ENCODE data around the gene LGR6.
"Not testable (repeated sequence)": the region's sequence is repeated elsewhere in the genome, so short reads cannot be mapped to it uniquely, and the experiment has no call there.

LGR6 gene

DNA sequence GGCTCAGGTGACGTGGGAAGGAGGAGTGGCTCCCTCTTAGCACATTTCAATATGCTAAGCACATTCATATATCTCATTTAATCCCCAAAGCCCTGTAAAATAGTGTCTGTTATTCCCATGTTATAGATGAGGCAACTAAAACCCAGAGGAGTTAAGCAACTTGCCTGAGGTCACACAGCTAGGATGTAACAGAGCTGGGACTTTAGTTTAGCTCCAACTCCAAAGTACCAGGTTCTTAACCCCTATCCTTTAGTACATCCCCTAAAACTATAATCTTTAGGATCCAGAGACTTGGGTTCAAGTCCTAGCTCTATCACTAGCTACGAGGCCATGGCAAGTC lies 48.5 kb downstream of the LGR6 start:
- no peak for DNase-seq

DNA sequence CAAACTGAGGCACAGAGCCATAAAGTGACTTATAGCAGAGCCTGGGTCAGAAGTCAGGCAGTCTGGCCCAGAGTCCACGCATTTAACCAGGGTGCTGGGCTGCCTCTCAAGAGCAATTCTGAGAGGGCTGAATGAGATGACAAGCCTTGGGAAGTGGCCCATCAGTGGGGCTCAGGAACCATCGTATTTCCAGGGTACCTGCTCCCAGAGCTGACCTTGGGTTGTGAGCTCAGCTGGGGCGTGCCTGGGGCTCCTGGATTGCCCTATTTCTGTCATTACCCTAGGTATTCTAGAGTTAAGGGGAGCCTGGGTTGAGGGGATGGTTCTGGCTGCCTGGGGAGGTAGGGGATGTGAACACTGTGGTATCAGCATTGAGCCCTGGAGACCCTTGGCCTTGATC lies 49.4 kb downstream of the LGR6 start:
- no peak for DNase-seq

DNA sequence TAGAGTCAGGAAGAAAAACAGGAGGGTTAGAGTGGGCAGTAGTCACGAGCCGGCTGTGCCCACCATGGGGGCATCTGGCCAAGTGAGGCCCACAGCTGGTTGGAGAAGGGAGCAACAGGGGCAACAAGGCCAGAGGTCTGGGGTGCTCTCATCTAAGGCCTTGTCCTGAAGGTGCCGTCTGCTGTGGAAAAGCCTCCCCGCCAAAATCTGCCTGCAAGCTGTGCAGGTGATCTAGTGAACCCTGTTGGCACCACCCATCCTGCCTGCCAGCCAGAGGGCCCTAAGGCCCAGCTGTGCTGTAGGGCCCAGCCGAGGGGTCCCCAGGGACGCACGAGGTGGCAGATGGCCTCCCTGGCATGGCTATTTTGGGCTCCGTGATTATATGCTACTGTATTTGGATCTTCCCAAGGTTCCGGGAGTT lies 51.3 kb downstream of the LGR6 start:
- no peak for DNase-seq

DNA sequence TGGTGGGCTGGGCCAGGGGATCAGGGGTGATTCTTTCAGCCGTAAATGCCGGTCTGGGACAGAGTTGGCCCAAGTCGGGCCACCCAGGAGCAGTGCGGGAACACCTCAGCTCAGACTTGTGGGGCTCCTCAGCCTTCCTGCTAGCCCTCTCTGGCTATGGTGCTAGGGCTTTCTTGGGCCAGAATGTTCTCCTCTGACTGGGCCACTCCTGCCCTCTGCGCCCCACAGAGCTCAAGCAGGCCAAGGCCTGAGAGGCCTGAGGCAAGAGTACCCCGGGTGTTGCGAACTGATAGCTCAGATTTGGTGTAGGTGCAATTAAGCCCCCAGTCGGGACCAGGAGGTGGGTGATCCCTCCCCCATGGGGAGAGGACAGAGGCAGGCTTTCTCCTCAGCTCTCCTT lies 51.8 kb downstream of the LGR6 start:
- no peak for DNase-seq

DNA sequence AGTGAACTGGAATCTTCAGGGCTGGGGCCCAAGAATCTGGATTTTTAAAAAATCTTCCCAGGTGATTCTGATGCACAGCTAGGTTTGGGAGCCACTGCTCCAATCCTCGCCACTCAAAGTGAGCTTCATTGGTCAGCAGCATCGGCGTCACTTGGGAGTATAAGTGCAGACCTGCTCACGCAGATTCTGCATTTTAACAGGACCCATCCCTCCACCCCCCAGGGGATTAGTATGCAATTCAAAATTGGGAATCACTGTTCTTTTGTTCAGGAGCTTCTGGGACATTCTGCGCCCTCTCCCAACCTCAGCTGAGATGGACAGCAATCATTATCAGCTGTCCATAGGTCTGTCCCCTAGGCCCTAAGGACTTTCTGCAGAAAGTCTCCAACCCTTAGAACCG lies 53.5 kb downstream of the LGR6 start:
- no peak for DNase-seq

DNA sequence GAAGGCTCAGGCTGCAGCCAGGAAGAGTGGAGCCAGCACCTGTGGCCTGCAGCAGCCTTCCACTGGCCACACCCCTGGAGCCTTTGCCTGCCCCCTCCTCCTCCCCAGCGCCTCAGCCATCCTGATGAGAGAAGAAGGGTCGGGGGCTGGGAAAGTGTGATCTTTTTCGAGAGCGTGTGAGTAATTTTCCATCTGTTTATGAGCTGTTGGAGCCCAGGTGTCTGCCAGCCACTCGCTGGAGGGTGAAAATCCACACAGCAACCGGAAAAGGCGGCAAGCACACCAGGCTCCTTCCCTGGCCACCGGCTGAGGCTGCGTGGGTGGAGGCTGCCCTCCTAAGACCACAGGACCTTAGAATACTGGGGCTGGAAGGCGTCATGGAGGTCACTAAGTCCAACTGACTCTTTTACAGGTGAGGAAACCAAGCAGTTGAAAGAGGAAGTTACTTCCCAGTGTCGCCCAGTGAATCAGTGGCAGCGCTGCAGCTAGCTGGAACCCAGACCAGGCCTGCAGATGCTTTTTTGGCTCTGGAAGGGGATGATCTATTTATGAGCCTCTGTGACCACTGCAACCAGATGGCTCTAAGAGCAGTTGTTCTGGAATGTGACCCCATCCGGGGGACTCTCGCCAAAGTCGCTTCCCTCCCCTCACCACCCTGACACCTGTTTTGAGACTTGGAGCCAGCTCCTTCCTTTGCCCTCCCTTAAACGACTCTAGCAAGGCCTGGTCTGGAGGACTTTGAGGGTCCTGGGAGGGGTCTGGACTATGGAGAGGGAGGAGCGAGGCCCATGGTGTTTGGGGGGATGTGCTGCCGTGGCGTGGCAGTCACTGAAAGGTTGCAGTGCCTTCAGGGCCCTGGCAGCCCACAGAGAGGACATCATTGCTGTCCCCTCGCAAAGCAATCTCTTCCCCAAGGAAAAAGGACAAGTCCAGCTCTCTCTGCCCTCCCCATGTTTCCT lies 54.5 kb downstream of the LGR6 start:
- DNase-seq: no peak

DNA sequence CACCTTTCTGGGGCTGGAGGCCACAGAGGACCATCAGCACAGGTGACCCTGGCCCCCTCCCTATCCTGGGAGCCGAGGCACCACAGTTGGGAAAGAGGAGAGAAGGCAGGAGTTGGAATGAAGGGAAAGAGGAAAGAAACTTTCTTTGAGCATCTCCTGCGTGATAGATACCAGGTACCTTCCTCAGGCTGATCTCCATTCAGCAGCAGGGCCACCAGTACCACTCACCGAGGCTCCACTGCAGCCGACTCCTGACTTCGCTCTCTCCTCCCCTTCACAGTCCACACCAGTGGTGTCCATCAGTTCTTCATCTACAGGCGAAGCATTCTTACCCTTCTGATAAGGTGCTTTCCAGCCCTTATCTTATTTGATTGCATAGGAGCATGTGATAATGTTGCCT lies 55.3 kb downstream of the LGR6 start:
- DNase-seq: no peak

GRCh38 chr1:202249436-202249835 lies 55.8 kb downstream of the LGR6 start:
- DNase-seq: no peak

DNA sequence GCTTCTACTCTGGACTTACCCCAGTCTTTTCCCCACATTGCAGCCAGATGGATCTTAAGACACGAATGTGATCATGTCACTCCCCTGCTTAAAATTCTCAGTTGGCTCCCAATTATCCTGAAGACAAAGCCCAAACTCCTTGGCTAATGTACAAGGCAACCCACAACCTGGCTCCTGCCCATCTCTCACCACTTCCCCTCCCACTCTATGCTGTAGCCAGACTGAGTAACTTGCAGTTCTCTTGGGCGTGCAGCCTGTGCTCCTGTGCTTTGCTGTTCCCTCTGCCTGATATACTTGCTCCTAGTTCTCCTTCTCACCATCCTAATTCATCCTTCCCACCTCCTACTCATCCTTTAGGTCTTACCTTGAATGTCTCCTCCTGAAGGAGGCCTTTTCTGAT lies 56.2 kb downstream of the LGR6 start:
- no peak for DNase-seq

GRCh38 chr1:202250982-202251381 lies 57.4 kb downstream of the LGR6 start:
- no peak for DNase-seq

DNA sequence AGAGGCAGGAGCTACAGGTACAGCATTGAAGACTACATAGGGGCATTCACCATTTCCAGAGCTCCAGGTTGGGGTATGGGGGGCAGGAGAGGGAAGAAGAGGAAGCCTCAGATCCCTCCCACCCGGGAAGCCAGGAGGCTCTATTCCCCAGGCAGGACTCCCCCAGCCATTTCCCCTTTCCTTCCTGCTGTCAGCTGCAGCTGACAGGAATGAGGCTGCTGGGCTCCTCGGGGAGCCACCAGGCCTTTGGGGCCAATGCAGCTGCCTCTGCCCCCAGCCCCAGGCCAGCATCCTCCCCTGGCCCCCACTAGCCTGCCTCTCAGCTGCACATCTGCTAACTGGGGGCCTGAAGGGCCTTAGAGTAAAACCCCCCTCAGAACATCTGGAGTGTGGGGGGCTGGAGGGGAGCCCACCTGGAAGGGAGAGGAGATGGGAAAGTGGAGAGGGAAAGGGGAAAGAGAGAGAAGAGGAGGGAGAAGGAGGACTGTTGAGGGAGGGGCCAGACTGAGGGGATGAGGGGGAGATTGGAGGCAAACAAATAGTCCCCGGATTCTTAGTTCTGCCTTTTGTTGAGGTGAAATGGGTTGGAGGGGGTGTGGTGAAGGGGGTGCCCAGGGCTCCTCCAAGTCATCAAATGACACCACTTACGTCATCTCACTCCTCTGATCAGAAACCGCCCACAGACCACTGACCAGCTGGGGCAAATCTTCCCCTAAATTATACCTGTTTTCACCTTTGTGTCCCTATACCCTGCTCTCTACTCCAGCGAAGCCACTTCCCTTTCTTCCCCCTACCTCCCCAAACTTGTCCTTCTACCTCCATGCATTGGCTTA lies 58.0 kb downstream of the LGR6 start:
- DNase-seq: no peak

DNA sequence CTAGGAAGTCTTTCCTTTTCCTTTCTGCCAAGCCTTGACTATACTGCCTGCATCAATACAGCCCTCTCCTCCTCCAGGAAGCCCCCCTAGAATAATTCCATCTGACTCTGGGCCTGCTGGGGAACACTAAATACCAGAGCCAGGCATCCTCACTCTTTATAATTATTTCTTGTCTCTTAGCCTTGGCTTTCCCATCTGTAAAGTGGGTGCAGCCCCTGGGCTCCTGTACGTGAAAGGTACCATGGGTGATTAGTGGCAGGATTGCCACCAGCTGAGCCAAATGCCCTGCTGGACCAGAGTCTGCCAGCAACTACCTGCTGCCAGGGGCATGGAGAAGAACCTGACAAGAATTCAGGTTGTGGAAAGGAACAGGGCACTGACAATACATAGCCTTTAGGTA lies 58.7 kb downstream of the LGR6 start:
- DNase-seq: no peak

- no peak for DNase-seq
These were observed 61.1 kb downstream of the LGR6 start for GRCh38 chr1:202254454-202255252.

GRCh38 chr1:202255343-202255742 lies 61.7 kb downstream of the LGR6 start:
- DNase-seq: no peak

GRCh38 chr1:202259705-202260104 lies 66.1 kb downstream of the LGR6 start:
- DNase-seq: no peak

DNA sequence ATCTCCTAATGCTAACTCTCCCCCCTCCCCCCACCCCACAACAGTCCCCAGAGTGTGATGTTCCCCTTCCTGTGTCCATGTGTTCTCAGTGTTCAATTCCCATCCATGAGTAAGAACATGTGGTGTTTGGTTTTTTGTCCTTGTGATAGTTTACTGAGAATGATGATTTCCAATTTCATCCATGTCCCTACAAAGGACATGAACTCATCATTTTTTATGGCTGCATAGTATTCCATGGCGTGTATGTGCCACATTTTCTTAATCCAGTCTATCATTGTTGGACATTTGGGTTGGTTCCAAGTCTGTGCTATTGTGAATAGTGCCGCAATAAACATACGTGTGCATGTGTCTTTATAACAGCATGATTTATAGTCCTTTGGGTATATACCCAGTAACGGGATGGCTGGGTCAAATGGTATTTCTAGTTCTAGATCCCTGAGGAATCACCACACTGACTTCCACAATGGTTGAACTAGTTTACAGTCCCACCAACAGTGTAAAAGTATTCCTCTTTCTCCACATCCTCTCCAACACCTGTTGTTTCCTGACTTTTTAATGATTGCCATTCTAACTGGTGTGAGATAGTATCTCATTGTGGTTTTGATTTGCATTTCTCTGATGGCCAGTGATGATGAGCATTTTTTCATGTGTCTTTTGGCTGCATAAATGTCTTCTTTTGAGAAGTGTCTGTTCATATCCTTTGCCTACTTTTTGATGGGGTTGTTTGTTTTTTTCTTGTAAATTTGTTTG lies 67.8 kb downstream of the LGR6 start:
- not testable (repeated sequence) for DNase-seq

DNA sequence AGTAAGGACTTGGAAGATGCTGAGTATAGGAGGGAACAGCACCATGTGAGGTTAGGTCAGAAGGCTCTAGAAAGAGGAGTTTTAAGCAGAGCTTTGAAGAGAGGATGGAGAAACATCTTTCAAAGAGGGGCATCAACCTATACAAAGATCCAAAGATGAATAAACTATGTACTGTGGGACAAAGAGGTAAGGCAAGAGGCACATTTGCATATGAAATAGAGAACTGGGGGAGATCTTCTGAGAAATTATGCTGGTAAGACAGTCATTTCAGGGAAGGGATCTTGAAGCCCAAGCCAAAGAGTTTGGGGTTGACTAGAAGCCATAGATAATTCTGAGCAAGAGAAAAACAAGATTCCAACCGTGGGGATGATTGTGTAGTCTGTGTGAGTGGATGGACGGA lies 70.0 kb downstream of the LGR6 start:
- DNase-seq: no peak

- DNase-seq: no peak
These were observed 70.7 kb downstream of the LGR6 start for GRCh38 chr1:202264300-202264699.

GRCh38 chr1:202264726-202265125 lies 71.1 kb downstream of the LGR6 start:
- no peak for DNase-seq

GRCh38 chr1:202266061-202266765 lies 72.6 kb downstream of the LGR6 start:
- DNase-seq: no peak

DNA sequence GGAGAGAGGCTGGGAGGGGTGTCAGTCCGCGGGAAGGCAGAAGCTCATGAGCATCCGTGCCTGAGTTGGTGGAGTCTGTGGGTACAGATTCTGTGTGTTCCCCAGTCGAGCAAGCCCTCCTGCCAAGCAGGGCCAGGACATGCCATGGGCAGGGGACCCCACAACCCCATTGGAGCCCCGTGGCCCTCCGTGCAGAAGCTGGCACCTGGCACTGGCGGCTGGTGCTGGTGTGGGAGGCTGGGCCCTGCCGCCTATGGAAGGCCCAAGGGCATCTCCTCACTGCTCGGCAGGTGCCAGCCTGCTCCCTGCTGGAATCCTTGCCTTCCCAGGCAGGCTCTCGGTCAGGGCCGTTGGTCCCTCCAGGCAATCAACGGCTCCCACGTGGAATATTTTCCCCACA lies 74.4 kb downstream of the LGR6 start:
- DNase-seq: no peak

- DNase-seq: no peak
These were observed 75.2 kb downstream of the LGR6 start for GRCh38 chr1:202268817-202269216.
